ES-I3 (cell line): ENCODE results near the gene CENPS.
"Not testable (repeated sequence)": the region's sequence is repeated elsewhere in the genome, so short reads cannot be mapped to it uniquely, and the experiment has no call there.

Source experiments
- H3K36me3 ChIP-seq: 2 replicates; pipeline ENCODE4 v1.6.1; 2013; ENCODE audit warnings: mild to moderate bottlenecking, low read length, control low read depth, moderate library complexity; ENCODE audit not compliant: insufficient read depth
- H3K4me1 ChIP-seq: 2 replicates; pipeline ENCODE4 v1.6.1; 2013; ENCODE audit warnings: mild to moderate bottlenecking, control low read depth, low read length; ENCODE audit not compliant: insufficient read depth
- H3K9ac ChIP-seq: 2 replicates; pipeline ENCODE4 v1.6.1; 2013; ENCODE audit warnings: low read depth, mild to moderate bottlenecking, low read length, moderate library complexity
- H3K9me3 ChIP-seq: 2 replicates; pipeline ENCODE4 v1.6.1; 2013; ENCODE audit warnings: mild to moderate bottlenecking, low read length, moderate library complexity; ENCODE audit not compliant: control insufficient read depth, insufficient read depth

The CENPS gene

DNA sequence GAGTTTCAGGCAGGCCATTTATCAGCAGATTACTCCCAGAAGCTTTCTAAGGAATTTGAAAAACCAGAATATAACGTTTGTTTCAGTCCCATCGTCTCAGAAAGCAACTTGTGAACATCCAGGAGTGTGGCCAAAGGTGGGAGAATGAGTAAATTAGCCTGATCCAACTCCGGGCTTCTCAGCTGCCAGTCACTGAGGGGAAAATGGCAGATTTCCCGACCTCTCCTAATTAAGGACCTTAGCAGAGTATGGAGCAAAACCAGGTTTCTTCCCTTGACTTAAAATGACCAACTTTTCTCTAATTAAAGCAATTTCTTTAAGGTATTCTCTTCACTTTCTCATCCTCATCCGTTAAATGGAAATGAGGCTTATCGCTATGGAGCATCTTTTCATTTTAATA is 20.6 kb downstream of the CENPS start:
- Histone ChIP-seq H3K36me3 (no peaks in the 10 kb centered on the region), H3K9ac (no peak overlapping the region), H3K4me1 (peaks cover 14% of the 10 kb centered on the region), H3K9me3 (no peaks in the 10 kb centered on the region)

DNA sequence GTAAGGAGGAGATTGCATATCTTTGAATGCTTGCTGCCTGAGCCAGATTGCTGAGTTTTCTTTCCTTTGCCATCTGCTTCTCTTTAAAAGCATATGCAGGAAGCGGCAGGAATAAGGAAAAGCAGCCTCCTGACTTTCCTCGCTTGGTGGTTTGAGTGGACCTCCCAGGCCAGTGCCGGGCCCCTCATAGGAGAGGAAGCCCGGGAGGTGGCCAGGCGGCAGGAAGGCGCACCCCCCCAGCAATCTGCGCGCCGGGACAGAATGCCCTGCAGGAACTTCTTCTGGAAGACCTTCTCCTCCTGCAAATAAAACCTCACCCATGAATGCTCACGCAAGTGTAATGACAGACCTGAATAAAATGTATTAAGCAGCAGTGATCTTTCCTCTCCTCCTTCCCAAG is 21.1 kb downstream of the CENPS start:
- Histone ChIP-seq H3K4me1 (peaks cover 14% of the 10 kb centered on the region), H3K36me3 (no peaks in the 10 kb centered on the region), H3K9ac (peak overlapping the region; percentile 2; the same call in 1 of the 2 replicates), H3K9me3 (no peaks in the 10 kb centered on the region)

DNA sequence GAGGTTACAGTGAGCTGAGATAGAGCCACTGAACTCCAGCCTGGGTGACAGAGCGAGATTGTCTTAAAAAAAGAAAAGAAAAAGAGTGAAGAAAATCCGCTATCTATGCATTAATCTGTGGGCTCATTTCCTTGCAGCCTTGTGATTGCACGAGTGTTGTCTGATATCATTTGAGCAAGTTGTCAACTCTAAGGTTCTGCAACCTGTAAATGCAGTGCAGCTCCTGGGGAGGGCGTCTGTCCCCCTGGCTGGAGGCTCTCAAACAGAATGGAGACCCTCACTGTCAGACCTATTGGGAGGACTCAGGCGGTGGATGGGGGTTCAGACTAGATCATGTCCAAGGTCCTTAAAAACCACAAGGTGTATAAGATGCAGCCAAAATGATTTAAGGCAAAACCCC is 25.8 kb downstream of the CENPS start:
- Histone ChIP-seq H3K9me3 (no peaks in the 10 kb centered on the region), H3K9ac (no peak overlapping the region), H3K4me1 (peaks cover 11% of the 10 kb centered on the region), H3K36me3 (peaks cover 1% of the 10 kb centered on the region; the same call in 1 of the 2 replicates)

DNA sequence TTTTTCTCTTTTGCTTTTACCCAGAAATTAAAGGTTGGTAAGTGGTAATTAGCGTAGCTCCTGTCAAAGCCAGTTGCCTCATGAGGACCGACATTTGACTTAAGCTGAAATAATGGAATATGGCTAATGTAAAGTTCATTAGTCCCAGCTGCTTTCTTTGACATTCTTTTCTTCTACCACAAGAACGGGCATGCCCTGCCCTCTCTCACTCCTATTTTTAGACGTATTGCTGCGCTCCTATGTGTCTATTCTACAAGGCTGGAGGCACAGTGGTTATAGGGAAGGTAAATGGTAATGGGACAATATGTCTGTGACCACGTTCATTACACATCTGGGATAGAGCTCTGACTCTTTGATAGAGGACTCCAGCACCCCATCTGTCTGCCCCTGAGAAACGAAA is 26.4 kb downstream of the CENPS start:
- Histone ChIP-seq H3K36me3 (peaks cover 5% of the 10 kb centered on the region; the same call in 1 of the 2 replicates), H3K9me3 (no peaks in the 10 kb centered on the region), H3K9ac (no peak overlapping the region), H3K4me1 (0 out of 2 replicates have a peak, but pooled peaks cover 5% of the 10 kb centered on the region)

DNA sequence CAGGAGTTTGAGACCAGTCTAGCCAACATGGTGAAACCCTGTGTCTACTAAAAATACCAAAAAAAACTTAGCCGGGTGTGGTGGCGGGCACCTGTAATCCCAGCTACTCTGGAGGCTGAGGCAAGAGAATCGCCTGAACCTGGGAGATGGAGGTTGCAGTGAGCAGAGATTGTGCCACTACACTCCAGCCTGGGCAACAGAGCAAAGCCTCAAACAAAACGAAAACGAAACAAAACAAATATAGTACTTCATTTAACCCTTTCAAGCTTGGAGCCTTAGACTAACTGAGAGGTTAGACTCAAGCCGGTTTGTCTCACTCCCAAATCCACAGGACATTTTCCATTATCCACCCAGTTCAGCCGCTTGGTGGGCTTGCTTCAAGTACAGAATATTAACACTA is 27.2 kb downstream of the CENPS start:
- H3K9me3 ChIP-seq, H3K36me3 ChIP-seq, H3K4me1 ChIP-seq, H3K9ac ChIP-seq: not testable (repeated sequence)

DNA sequence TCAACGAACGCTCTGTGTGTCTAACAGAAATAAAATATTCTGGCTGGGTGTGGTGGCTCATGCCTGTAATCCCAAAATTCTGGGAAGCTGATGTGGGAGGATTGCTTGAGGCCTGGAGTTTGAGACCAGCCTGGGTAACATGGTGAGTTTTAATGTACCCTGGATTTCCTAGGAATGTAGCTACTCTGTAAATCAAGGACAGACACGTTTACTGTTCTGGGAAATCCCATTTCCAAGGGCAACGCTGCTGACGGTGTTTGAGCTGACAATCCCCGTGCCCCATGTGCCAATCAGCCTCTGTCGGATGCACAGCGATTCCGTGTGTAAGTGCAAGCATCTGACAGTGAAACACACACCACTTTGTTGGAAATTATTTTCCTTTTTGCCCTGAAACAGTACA is 27.6 kb downstream of the CENPS start:
- Histone ChIP-seq H3K9ac (no peak overlapping the region), H3K36me3 (peaks cover 5% of the 10 kb centered on the region), H3K9me3 (no peaks in the 10 kb centered on the region), H3K4me1 (0 out of 2 replicates have a peak, but pooled peaks cover 3% of the 10 kb centered on the region)

DNA sequence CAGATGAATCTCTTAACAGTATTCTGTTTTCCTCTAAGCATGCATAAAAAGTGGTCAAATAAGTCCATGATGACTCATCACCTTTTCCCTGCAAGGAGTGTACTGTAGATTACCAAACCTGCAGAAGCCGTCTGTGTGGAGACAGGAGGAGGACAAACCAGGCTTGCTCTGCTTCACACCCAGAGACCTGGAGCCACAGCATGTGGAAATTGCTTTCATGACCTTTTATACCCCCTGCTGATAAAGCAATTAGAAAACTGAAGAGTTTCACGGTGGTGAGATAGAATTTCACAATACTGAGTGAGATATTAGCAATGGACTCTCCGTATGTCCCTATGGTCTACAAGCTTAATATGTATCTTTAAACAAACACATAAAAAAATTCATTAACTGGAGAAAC is 29.0 kb downstream of the CENPS start:
- H3K9ac ChIP-seq: no peak overlapping the region; the same call in 1 of the 2 replicates
- H3K36me3 ChIP-seq: peaks cover 5% of the 10 kb centered on the region
- no peaks in the 10 kb centered on the region for H3K9me3 ChIP-seq

DNA sequence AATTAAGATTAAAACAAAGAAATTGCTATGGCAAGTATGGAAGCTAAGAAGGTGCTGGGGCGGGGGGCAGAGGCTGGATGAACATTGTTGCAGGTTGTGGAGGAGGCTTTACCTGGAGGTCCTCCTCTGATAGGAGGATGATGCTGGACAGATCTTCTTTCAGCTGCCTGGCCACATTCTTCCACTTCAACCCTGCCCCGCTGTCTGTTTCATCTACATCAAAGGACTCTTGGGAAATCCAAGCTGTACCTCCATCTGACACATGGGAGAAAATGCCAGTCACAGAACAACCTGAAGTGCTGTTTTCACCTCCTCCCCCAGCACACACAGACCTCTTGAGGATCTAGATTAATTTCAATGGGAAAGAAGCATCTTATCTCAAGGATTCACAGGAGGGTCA is 36.8 kb downstream of the CENPS start:
- Histone ChIP-seq H3K9ac (no peak overlapping the region), H3K9me3 (no peaks in the 10 kb centered on the region), H3K36me3 (peaks cover 33% of the 10 kb centered on the region), H3K4me1 (no peaks in the 10 kb centered on the region; the same call in 1 of the 2 replicates)

More for the DNA sequence above, 29.0 kb downstream of the CENPS start:
- H3K4me1 ChIP-seq: 0 out of 2 replicates have a peak, but pooled peaks cover 3% of the 10 kb centered on the region

DNA sequence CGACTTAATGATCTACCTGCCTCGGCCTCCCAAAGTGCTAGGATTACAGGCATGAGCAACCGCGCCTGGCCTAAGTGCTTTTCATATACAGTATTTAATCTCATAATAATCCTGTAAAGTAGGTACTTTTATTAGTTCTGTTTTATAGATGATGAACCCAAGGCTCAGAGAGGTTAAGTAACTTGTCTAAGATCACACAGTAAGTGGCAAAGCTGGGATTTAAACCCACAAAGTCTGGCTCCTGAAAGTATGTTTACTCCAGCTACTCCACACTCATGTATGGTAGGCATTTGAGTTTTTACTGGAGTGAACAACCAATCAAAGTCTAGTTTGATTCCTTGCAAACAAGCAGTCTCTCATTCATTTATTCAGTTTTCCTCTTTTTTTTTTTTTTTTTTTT is 39.8 kb downstream of the CENPS start:
- peaks cover 29% of the 10 kb centered on the region for H3K36me3 ChIP-seq
- H3K4me1 ChIP-seq: no peaks in the 10 kb centered on the region; the same call in 1 of the 2 replicates
- no peak overlapping the region for H3K9ac ChIP-seq
- H3K9me3 ChIP-seq: no peaks in the 10 kb centered on the region

DNA sequence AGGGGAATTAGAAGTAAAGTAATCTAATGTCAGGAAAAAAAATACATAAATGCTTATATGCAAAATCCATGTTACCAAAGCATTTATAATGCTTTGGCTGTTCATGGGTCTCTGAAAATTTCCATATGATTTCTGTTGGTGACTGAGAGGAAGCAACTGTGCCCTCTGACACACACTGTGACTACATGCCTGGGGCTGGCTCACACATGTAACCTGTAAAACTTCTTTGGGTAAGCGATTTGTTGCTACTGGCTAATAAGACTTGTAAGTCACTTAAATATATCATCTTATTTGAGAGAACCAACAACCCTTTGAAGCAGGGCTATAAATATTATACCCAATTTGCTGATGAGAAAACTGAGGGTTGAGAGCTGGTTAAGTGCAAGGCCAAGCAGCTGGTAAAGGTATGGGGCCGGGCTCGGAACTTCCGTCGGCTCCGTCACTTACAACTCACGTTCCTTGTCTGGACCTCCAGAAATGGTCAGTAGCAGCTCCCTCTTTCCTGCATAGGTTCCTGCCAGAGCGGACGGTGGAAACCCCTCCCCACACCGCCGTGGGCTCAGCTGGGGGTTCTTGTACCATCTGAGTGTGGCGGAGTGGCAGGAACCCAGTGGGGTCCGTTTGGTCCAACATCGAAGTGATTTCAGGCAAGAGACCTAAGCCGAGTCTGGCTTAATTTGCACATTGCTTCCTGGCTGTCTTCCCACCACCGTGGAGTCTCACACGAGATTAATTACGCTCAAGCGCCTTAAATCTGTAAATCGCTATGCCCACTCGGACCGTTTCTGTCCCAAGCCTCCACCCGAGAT is 41.4 kb downstream of the CENPS start:
- Histone ChIP-seq H3K9ac (peak overlapping the region; percentile 95), H3K36me3 (peaks cover 19% of the 10 kb centered on the region), H3K9me3 (no peaks in the 10 kb centered on the region), H3K4me1 (peaks cover 5% of the 10 kb centered on the region)

DNA sequence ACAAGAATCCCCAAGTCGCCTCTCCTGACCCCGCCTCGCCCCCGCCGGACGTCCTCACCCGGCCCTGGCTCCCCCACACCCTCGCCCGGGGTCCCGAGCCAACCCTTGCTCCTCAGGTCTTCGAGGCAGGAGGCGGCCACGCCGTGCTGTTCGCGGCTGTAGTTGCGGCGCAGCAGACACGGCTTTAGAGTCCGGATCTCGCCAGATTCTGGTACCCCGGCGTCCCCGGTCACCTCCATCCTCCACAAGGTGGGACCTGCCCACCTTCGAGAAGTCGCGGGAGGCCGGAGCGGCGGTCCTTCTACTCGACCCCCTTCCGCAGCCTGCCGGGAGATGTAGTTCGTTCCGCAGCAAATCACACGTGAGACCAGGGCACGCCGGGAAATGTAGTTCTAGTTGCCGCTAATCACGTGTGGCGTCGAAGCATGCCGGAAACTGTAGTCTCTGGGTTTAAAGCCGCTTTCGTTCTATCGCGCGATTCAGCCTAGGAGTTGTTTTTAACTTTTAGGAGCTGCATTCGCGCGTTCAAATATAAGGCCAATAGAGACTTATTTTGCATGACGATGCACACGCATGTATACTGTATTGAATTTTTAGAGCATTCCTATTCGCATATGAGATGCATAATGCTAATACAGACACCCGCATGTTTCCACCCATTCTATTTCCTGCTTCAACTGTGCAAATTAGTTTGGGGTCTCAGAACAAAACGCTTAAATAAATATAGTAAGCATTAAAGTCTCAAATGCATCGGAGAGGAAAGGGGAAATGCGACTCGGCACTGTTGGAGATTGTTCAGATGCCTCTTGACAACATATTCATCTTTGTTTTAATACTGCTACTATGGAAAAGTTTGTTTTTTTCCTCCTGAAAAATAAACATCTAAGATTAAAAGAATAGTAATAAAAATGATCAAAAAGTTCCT is 42.2 kb downstream of the CENPS start, which contains the start of gene DFFA:
TSS of gene DFFA (minus strand) at position 310 of the 925 bp plus-strand sequence. CDS start at position 239, 71 bp downstream.
- Histone ChIP-seq H3K36me3 (peaks cover 13% of the 10 kb centered on the region), H3K9me3 (no peaks in the 10 kb centered on the region), H3K9ac (peak within 1 kb of the TSS; percentile 95), H3K4me1 (peaks cover 5% of the 10 kb centered on the region)

DNA sequence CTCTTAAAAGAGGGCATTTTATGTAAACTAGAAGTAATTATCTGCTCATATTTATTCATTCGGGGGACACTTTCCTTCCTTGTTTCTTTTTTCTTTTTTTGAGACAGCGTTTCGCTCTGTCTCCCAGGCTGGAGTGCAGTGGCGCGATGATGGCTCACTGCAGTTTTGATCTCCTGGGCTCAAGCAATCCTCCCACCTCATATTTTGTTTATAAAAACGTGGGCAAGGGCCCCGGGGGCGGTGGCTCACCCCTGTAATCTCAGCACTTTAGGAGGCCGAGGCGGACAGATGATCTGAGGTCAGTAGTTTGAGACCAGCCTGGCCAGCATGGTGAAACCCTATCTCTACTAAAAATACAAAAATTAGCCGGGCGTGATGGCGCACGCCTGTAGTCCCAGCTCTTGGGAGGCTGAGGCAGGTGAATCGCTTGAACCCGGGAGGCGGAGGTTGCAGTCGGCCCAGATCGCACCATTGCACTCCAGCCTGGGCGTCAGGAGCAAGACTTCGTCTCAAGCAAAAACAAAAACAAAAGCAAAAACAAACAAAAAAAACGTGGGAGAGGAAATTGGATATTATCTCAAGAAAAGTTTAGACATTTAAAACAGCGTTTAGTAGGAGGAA is 43.0 kb downstream of the CENPS start:
- H3K9ac ChIP-seq: no peak overlapping the region
- H3K36me3 ChIP-seq: peaks cover 6% of the 10 kb centered on the region
- H3K9me3 ChIP-seq: no peaks in the 10 kb centered on the region
- H3K4me1 ChIP-seq: peaks cover 5% of the 10 kb centered on the region

DNA sequence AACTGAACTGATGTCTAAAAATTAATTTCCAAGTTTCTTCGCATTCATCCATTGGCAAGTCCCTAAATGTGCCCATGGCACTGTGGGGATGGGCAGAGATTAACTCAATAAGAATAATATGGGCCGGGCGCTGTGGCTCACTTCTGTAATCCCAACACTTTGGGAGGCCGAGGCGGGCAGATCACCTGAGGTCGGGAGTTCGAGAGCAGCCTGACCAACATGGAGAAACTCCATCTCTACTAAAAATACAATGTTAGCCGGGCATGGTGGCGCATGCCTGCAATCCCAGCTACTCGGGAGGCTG is 44.0 kb downstream of the CENPS start:
- H3K36me3 ChIP-seq, H3K9me3 ChIP-seq, H3K4me1 ChIP-seq: not testable (repeated sequence)
- peak overlapping the region; percentile 94; the same call in 1 of the 2 replicates for H3K9ac ChIP-seq
